CD8-positive, alpha-beta memory T cell (primary cell): ENCODE measurements around the gene BSX. TPM values are rescaled to one million over a fixed set of nuclear protein-coding genes. Genes with fewer than 3 reads are reported as not detected.
A peak's percentile ranks its signal among the peaks of the same experiment; 100 is the strongest.

ENCODE experiments used
- CTCF ChIA-PET: fragments of 350-600 bp; sonication (Branson Sonifier 250); formaldehyde crosslinking; loops from one replicate; lab custom pipeline; 2021; ENCODE audit warnings: antibody characterized with exemption; lab: Charles Lee
- POLR2A ChIA-PET: fragments of 350-600 bp; sonication (Branson Sonifier 250); formaldehyde crosslinking; loops from one replicate; lab custom pipeline; 2021; ENCODE audit warnings: antibody characterized with exemption; lab: Charles Lee
- DNase-seq, 5 donors: peaks; one replicate each; pipeline versions ENCODE4 v3.0.0 to v3.0.0-alpha.2; 2020 to 2022; ENCODE audit warnings: mixed read lengths in 1 of 5
- H3K27ac ChIP-seq: one replicate; pipeline ENCODE4 v1.7.0; 2013; ENCODE audit warnings: low read depth, mild to moderate bottlenecking, low read length, moderate library complexity
- H3K27me3 ChIP-seq: 2 replicates; pipeline ENCODE4 v1.7.0; 2013; ENCODE audit warnings: low read length, mild to moderate bottlenecking; ENCODE audit not compliant: insufficient read depth, poor library complexity, severe bottlenecking
- H3K36me3 ChIP-seq: 2 replicates; pipeline ENCODE4 v1.7.0; 2013; ENCODE audit warnings: mild to moderate bottlenecking, low read length, moderate library complexity; ENCODE audit not compliant: insufficient read depth
- H3K4me1 ChIP-seq: 2 replicates; pipeline ENCODE4 v1.7.0; 2013; ENCODE audit warnings: mild to moderate bottlenecking, low read length, moderate library complexity; ENCODE audit not compliant: insufficient read depth
- H3K4me3 ChIP-seq: 2 replicates; pipeline ENCODE4 v1.7.0; 2013; ENCODE audit warnings: mild to moderate bottlenecking, low read length
- H3K9me3 ChIP-seq: 2 replicates; pipeline ENCODE4 v1.7.0; 2013; ENCODE audit warnings: mild to moderate bottlenecking, low read length
- H3K27ac Mint-ChIP-seq, 8 donors: one replicate each; pipeline ENCODE4 v1.8.0; 2020 to 2021; ENCODE audit warnings: mixed read lengths in 8 of 8, mild to moderate bottlenecking in 6 of 8, inconsistent platforms in 3 of 8, moderate library complexity in 3 of 8
- H3K27me3 Mint-ChIP-seq, 2 donors: one replicate each; pipeline ENCODE4 v1.8.0; 2020 to 2021; ENCODE audit warnings: mixed read lengths in 2 of 2, mild to moderate bottlenecking in 1 of 2, moderate library complexity in 1 of 2
- H3K36me3 Mint-ChIP-seq, 3 donors: one replicate each; pipeline ENCODE4 v1.8.0; 2020 to 2021; ENCODE audit warnings: mixed read lengths in 3 of 3, inconsistent platforms in 1 of 3, mild to moderate bottlenecking in 1 of 3
- H3K4me1 Mint-ChIP-seq, 3 donors: one replicate each; pipeline ENCODE4 v1.8.0; 2020 to 2021; ENCODE audit warnings: mixed read lengths in 3 of 3, inconsistent platforms in 1 of 3, mild to moderate bottlenecking in 1 of 3
- H3K4me3 Mint-ChIP-seq, 7 donors: one replicate each; pipeline ENCODE4 v1.8.0; 2020 to 2021; ENCODE audit warnings: mixed read lengths in 7 of 7, mild to moderate bottlenecking in 6 of 7, moderate library complexity in 4 of 7, inconsistent platforms in 2 of 7
- H3K9me3 Mint-ChIP-seq, 5 donors: one replicate each; pipeline ENCODE4 v1.8.0; 2020 to 2022; ENCODE audit warnings: mixed read lengths in 5 of 5, mild to moderate bottlenecking in 3 of 5, moderate library complexity in 2 of 5, inconsistent platforms in 1 of 5
- polyA plus RNA-seq: library from polyadenylated mRNA; unstranded; fragments of 300-500 nt; fragmentation: Illumina TruSeq; gene quantifications from one replicate; pipeline ENCODE4 v1.2.3, GENCODE V29; 2021
- total RNA-seq, 2 experiments: library from RNA; stranded (reverse); gene quantifications; one replicate each; pipeline ENCODE4 v1.2.3, GENCODE V29; 2021

The BSX gene
- total and polyA plus RNA-seq, 3 experiments from 2014 or later: not detected

DNA sequence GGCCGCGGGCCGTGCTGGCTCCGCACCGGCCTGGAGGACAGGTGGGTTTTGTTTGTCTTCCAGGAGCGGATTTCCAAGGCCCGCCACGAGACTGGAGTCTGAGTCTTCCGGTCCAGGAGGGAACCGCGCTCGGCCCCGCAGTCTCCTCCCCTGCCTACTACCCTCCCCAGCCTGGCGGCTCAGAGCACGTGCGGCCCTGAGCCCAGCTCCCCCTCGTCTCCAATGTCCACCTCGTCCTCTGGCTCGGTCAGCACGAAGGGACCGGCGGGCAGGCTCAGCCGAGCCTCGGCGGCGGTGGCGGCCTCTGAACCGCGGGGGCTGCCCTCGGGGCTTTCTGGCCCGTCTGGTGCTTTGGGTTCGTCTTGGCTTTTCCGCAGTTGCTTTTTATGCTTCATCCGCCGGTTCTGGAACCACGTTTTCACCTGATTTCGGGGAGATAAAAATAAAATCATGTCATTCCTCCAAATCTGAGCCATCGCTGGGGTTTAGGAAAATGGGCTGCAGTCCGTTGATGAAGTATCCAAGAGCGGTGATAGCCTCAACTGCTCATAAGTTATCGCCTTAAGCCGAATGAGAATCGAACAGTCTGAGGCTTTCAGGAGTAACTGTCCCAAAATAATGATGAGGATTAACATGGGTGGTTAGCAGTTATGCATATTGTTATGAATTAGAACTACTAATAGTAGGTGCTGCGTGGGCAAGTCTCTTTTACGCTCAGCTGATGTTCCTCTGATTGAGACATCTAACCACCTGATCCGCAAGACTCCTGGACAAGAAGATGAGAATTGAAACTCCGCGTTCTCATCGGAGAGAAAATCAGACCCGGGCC lies 4.0 kb downstream of the BSX start:
- Histone ChIP-seq H3K9me3 (no peaks in the 10 kb centered on the region), H3K27ac (no peak overlapping the region), H3K27me3 (peaks cover 58% of the 10 kb centered on the region), H3K36me3 (no peaks in the 10 kb centered on the region), H3K4me3 (no peak overlapping the region), H3K4me1 (no peaks in the 10 kb centered on the region)
- DNase-seq: no peak
- Mint-ChIP-seq H3K4me3 (peak overlapping the region in 5 of 7 donors; percentile 2 to 55 (median 48)), H3K4me1 (peaks cover 23 to 40% (median 24%) of the 10 kb centered on the region in 3 donors), H3K27me3 (peaks cover 73 to 95% of the 10 kb centered on the region in 2 donors), H3K36me3 (peaks cover 0 to 1% (median 0%) of the 10 kb centered on the region in 3 donors), H3K9me3 (peaks cover 0 to 7% (median 2%) of the 10 kb centered on the region in 5 donors), H3K27ac (peak overlapping the region in 1 of 8 donors; percentile 16)
- CTCF ChIA-PET: no interaction called here
- POLR2A ChIA-PET: interaction anchor here (0.6 kb wide), 1 partner anchor 94 kb away, joined by 3 read pairs; no protein-coding TSS in a partner anchor

DNA sequence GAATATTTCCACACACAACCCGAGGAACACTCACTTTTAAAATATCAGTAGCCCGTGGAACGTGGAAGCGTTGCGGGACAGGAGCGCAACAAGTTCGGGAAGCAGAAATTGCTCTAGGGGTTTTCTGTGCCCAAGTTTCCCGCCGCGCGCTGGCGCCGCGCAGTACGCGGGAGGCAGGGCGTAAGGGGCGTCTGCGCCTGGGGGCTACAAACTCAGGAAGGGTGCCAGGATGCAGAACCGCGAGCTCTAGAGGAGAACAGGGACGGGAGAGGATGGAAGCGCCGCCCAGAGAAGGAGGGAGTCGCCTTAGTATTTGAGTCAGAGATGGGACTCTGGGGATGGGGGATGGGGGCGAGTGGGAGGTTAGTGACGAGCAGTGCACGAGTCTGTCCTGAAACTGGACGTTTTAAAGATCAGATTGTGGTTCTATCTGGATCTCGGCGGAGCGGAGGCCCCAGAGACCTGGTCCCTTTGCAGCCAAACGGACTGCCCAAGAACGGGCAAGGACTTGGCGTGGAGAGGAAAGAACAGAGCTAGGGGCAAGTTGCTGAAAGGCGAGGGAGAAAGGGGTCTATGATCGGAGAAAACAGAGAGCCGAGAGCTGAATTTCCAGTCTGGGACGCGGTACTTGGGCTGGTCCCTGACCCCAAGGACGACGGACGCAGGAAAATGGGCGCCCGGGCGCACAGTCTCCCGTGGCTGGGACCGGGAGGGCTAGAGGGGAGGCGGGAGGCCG lies 4.7 kb downstream of the BSX start:
- H3K9me3 Mint-ChIP-seq: peaks cover 0 to 7% (median 0%) of the 10 kb centered on the region in 5 donors
- peaks cover 50% of the 10 kb centered on the region for H3K27me3 ChIP-seq
- peak overlapping the region in 1 of 8 donors; percentile 39 for H3K27ac Mint-ChIP-seq
- ChIA-PET POLR2A (no interaction called here), CTCF (no interaction called here)
- DNase-seq: no peak
- no peak overlapping the region for H3K4me3 ChIP-seq
- peak overlapping the region in 5 of 7 donors; percentile 15 to 64 (median 57) for H3K4me3 Mint-ChIP-seq
- peaks cover 21 to 40% (median 24%) of the 10 kb centered on the region in 3 donors for H3K4me1 Mint-ChIP-seq
- peaks cover 71 to 92% of the 10 kb centered on the region in 2 donors for H3K27me3 Mint-ChIP-seq
- H3K4me1 ChIP-seq: no peaks in the 10 kb centered on the region
- no peaks in the 10 kb centered on the region for H3K36me3 ChIP-seq
- H3K27ac ChIP-seq: no peak overlapping the region
- H3K36me3 Mint-ChIP-seq: peaks cover 0 to 1% (median 0%) of the 10 kb centered on the region in 3 donors
- no peaks in the 10 kb centered on the region for H3K9me3 ChIP-seq

DNA sequence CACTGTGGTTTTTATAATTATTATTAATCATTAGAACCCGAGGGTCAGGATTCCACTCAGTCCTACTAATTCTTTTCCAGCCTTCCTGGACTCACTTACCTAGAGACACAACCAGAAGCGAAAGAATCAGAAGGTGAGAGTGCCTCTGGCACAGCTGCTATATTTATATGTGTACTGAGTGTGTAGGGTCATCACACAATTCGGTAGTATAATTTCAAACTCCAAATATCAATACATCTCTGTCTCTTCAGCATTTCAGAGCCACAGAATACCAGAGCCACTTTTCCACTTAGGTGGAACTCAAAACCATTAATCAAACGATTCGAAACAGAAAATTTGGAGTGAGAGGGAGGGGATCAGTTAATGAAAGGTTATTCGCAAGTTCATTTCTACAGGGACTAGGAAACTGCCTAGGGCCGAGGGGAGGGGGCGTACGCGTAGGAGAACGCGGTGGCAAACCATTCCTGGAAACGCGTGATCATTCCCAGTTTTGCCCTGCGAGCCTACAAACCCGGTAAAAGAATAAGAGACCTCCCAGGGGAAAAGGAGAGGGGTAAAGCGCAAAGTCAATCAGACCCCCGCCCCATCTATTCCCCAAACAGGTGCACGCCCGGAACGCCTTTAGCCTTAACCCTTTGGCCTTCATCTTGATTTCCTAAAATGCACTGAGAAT lies 5.4 kb downstream of the BSX start:
- no peak for DNase-seq
- no peak overlapping the region for H3K4me3 ChIP-seq
- Mint-ChIP-seq H3K4me1 (peaks cover 21 to 34% (median 24%) of the 10 kb centered on the region in 3 donors), H3K4me3 (peak overlapping the region in 3 of 7 donors; percentile 50 to 72 (median 64)), H3K36me3 (peaks cover 0 to 1% (median 0%) of the 10 kb centered on the region in 3 donors), H3K27ac (no peak overlapping the region), H3K9me3 (peaks cover 0 to 7% (median 0%) of the 10 kb centered on the region in 5 donors), H3K27me3 (peaks cover 66 to 87% of the 10 kb centered on the region in 2 donors)
- ChIA-PET POLR2A (no interaction called here), CTCF (no interaction called here)
- no peaks in the 10 kb centered on the region for H3K36me3 ChIP-seq
- no peaks in the 10 kb centered on the region for H3K9me3 ChIP-seq
- H3K27ac ChIP-seq: no peak overlapping the region
- H3K27me3 ChIP-seq: peaks cover 46% of the 10 kb centered on the region
- no peaks in the 10 kb centered on the region for H3K4me1 ChIP-seq

DNA sequence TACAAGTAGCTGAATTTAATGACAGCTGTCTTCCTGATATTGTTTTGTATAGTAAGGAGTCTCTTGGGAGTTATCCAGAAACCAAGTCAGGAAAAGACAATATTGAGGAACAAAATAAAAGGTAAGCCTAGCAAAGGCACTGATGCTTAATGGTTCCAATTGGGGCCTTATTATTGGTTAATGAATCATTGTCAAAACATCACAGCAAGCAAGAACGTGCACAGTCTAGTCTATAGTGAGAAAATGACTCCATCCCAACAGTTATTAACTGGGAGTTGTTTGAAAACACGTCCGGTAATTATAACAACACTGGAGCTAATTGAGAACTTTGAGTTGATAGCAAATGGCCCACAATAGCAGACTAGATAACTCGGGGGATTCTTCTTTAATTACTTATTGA lies 17.7 kb downstream of the BSX start:
- no peaks in the 10 kb centered on the region for H3K4me1 ChIP-seq
- no peak overlapping the region for H3K4me3 Mint-ChIP-seq
- no peak overlapping the region for H3K27ac ChIP-seq
- no peaks in the 10 kb centered on the region for H3K4me1 Mint-ChIP-seq
- H3K27me3 Mint-ChIP-seq: peaks cover 17 to 40% of the 10 kb centered on the region in 2 donors
- no peaks in the 10 kb centered on the region for H3K36me3 ChIP-seq
- H3K27ac Mint-ChIP-seq: no peak overlapping the region
- POLR2A ChIA-PET: no interaction called here
- no peaks in the 10 kb centered on the region for H3K27me3 ChIP-seq
- H3K9me3 ChIP-seq: no peaks in the 10 kb centered on the region
- no peak for DNase-seq
- peaks cover 0 to 6% (median 2%) of the 10 kb centered on the region in 5 donors for H3K9me3 Mint-ChIP-seq
- peaks cover 0 to 15% (median 1%) of the 10 kb centered on the region in 3 donors for H3K36me3 Mint-ChIP-seq
- no peak overlapping the region for H3K4me3 ChIP-seq
- CTCF ChIA-PET: no interaction called here

DNA sequence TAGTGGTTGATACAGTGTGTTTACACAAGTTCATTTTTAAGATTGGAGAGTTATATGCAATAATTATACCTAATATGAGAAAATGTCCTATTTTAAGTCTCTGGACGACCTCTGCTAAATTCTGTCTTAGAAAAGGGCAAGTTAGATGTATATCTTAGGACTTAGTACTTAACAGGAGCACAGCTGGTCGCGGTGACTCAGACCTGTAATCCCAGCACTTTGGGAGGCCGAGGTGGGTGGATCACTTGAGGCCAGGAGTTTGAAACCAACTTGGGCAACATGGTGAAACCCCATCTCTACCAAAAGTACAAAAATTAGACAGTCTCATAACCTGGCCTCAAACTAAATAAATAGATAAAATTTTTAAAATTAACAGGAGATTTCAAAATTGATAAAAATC lies 27.2 kb downstream of the BSX start:
- Histone ChIP-seq H3K27me3 (no peaks in the 10 kb centered on the region), H3K9me3 (no peaks in the 10 kb centered on the region), H3K27ac (no peak overlapping the region), H3K4me3 (no peak overlapping the region), H3K4me1 (no peaks in the 10 kb centered on the region), H3K36me3 (no peaks in the 10 kb centered on the region)
- Mint-ChIP-seq H3K9me3 (no peaks in the 10 kb centered on the region), H3K4me3 (no peak overlapping the region), H3K36me3 (peaks cover 0 to 22% (median 4%) of the 10 kb centered on the region in 3 donors), H3K27ac (no peak overlapping the region), H3K4me1 (peaks cover 0 to under 1% (median 0%) of the 10 kb centered on the region in 3 donors), H3K27me3 (no peaks in the 10 kb centered on the region)
- no peak for DNase-seq
- CTCF ChIA-PET: no interaction called here
- POLR2A ChIA-PET: no interaction called here

DNA sequence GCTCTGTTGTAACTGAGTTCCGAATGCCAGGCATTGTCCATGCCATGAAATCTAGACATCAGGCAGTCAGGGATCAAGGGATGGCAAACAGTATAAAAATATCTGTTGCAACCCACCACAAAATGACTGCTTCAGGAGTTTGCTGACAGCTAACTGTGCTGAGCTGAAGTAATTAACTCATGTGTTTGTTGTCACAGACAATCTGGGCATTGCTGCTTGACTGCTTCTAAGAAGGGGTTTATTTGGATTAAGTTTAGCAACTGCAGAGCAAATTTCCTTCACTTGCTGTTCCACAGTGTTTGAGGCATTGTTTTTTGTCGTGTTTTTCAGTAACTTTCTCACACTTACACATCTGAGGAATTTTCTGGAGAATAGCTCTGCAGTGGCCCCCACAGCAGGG lies 30.4 kb downstream of the BSX start:
- Mint-ChIP-seq H3K4me3 (no peak overlapping the region), H3K36me3 (peaks cover 13 to 26% (median 19%) of the 10 kb centered on the region in 3 donors), H3K9me3 (no peaks in the 10 kb centered on the region), H3K27me3 (no peaks in the 10 kb centered on the region), H3K4me1 (peaks cover 4 to 10% (median 7%) of the 10 kb centered on the region in 3 donors), H3K27ac (no peak overlapping the region)
- ChIA-PET CTCF (no interaction called here), POLR2A (no interaction called here)
- Histone ChIP-seq H3K9me3 (no peaks in the 10 kb centered on the region), H3K36me3 (no peaks in the 10 kb centered on the region), H3K4me3 (no peak overlapping the region), H3K27me3 (no peaks in the 10 kb centered on the region), H3K4me1 (no peaks in the 10 kb centered on the region), H3K27ac (no peak overlapping the region)
- no peak for DNase-seq

DNA sequence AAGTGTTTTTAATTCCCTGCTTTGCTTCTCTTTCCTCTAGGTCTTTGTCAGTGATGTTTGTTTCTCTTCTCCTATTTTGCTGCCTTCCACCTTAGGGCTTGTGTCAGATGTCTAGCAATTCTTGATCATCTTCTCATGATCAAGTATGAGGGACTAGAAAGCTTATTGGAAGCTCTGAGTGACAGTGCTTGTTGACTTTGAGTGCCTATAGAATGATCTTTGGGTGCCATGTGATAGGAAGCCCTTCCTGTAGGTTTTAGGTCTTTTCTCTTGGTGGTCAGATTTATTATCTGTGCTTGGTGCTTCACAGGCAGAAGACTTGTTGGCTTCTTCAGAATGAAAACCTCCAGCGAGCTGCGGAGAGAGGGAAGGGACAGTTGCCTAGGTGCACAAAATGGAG lies 43.1 kb downstream of the BSX start:
- Histone ChIP-seq H3K27me3 (no peaks in the 10 kb centered on the region), H3K36me3 (no peaks in the 10 kb centered on the region), H3K27ac (no peak overlapping the region), H3K9me3 (no peaks in the 10 kb centered on the region), H3K4me1 (no peaks in the 10 kb centered on the region), H3K4me3 (no peak overlapping the region)
- no peak overlapping the region for H3K4me3 Mint-ChIP-seq
- H3K27ac Mint-ChIP-seq: no peak overlapping the region
- CTCF ChIA-PET: no interaction called here
- no peaks in the 10 kb centered on the region for H3K9me3 Mint-ChIP-seq
- DNase-seq: no peak
- POLR2A ChIA-PET: no interaction called here
- H3K4me1 Mint-ChIP-seq: no peaks in the 10 kb centered on the region
- peaks cover 7 to 12% (median 12%) of the 10 kb centered on the region in 3 donors for H3K36me3 Mint-ChIP-seq
- H3K27me3 Mint-ChIP-seq: peaks cover 0 to 1% of the 10 kb centered on the region in 2 donors
